Measurements from ENCODE around the gene RCN2. TPM values are rescaled to one million over a fixed set of nuclear protein-coding genes. Genes with fewer than 3 reads are reported as not detected.

RCN2 gene
- total and polyA plus RNA-seq, 2 experiments from 2014 or later, result 96.7 to 178 TPM

GRCh38 chr15:76973906-76974305 is 42.4 kb downstream of the RCN2 start:
- TF ChIP-seq EZH2phosphoT487 (IDR thresholded peaks at IDR 0.05; ENCODE audit: insufficient read depth, low read depth) (no peak), EZH2 (IDR thresholded peaks at IDR 0.05; ENCODE audit: insufficient read depth, poor library complexity, severe bottlenecking) (no peak)
- no peak for DNase-seq
- Histone ChIP-seq H2AFZ (no peak overlapping the region), H3K36me3 (ENCODE audit: low read depth) (no peaks in the 10 kb centered on the region), H3K4me1 (ENCODE audit: insufficient read depth) (peaks cover 10% of the 10 kb centered on the region; the same call in 1 of the 2 replicates), H3K27me3 (replicated peaks; ENCODE audit: insufficient read depth) (0 out of 2 replicates have a peak, but pooled peaks cover 3% of the 10 kb centered on the region), H3K4me3 (no peak overlapping the region), H3K9me2 (ENCODE audit: insufficient read depth) (no peaks in the 10 kb centered on the region), H3K4me2 (ENCODE audit: unreplicated experiment) (no peak overlapping the region), H3K27ac (no peak overlapping the region), H3F3A (ENCODE audit: insufficient read depth) (no peaks in the 10 kb centered on the region), H4K20me1 (ENCODE audit: insufficient read depth) (no peaks in the 10 kb centered on the region), H3K9me3 (ENCODE audit: low read depth) (no peaks in the 10 kb centered on the region), H3K79me2 (ENCODE audit: insufficient read depth) (no peaks in the 10 kb centered on the region), H3K9ac (no peak overlapping the region)
- in situ Hi-C loops (cut with MboI), result no loop called here
- 72 to 84% methylated on average over 2 of the region's 2 CpGs for WGBS, 2 experiments (ENCODE audit: low coverage in 1 of 2, low lambda C conversion rate in 2 of 2, missing lambda C conversion rate in 2 of 2)

GRCh38 chr15:76974456-76975036 is 43.0 kb downstream of the RCN2 start:
- Histone ChIP-seq H3K4me2 (ENCODE audit: unreplicated experiment) (no peak overlapping the region), H4K20me1 (ENCODE audit: insufficient read depth) (no peaks in the 10 kb centered on the region), H3K36me3 (ENCODE audit: low read depth) (no peaks in the 10 kb centered on the region), H3K9ac (no peak overlapping the region), H3K27me3 (replicated peaks; ENCODE audit: insufficient read depth) (0 out of 2 replicates have a peak, but pooled peaks cover 3% of the 10 kb centered on the region), H3K79me2 (ENCODE audit: insufficient read depth) (no peaks in the 10 kb centered on the region), H3K4me3 (no peak overlapping the region), H3K4me1 (ENCODE audit: insufficient read depth) (peaks cover 10% of the 10 kb centered on the region; the same call in 1 of the 2 replicates), H2AFZ (no peak overlapping the region), H3K9me2 (ENCODE audit: insufficient read depth) (no peaks in the 10 kb centered on the region), H3F3A (ENCODE audit: insufficient read depth) (no peaks in the 10 kb centered on the region), H3K9me3 (ENCODE audit: low read depth) (no peaks in the 10 kb centered on the region), H3K27ac (no peak overlapping the region)
- no peak for TF ChIP-seq EZH2phosphoT487 (IDR thresholded peaks at IDR 0.05; ENCODE audit: insufficient read depth, low read depth)
- no peak for TF ChIP-seq EZH2 (IDR thresholded peaks at IDR 0.05; ENCODE audit: insufficient read depth, poor library complexity, severe bottlenecking)
- in situ Hi-C loops (cut with MboI), result no loop called here
- no peak for DNase-seq
- WGBS, 2 experiments (ENCODE audit: low coverage in 1 of 2, low lambda C conversion rate in 2 of 2, missing lambda C conversion rate in 2 of 2), result 47 to 48% methylated on average over 3 to 4 of the region's 4 CpGs

GRCh38 chr15:76976141-76976540 is 44.6 kb downstream of the RCN2 start:
- TF ChIP-seq EZH2phosphoT487 (IDR thresholded peaks at IDR 0.05; ENCODE audit: insufficient read depth, low read depth), result no peak
- no peak for TF ChIP-seq EZH2 (IDR thresholded peaks at IDR 0.05; ENCODE audit: insufficient read depth, poor library complexity, severe bottlenecking)
- H3K4me2 ChIP-seq (ENCODE audit: unreplicated experiment), result no peak overlapping the region
- no peak overlapping the region for H3K4me3 ChIP-seq
- no peak overlapping the region for H3K27ac ChIP-seq
- 82 to 100% methylated on average over 1 of the region's 1 CpG for WGBS, 2 experiments (ENCODE audit: low coverage in 1 of 2, low lambda C conversion rate in 2 of 2, missing lambda C conversion rate in 2 of 2)
- no peak overlapping the region for H3K9ac ChIP-seq
- no peaks in the 10 kb centered on the region for H4K20me1 ChIP-seq (ENCODE audit: insufficient read depth)
- H2AFZ ChIP-seq, result no peak overlapping the region
- peaks cover 10% of the 10 kb centered on the region; the same call in 1 of the 2 replicates for H3K4me1 ChIP-seq (ENCODE audit: insufficient read depth)
- in situ Hi-C loops (cut with MboI), result no loop called here
- H3K36me3 ChIP-seq (ENCODE audit: low read depth), result no peaks in the 10 kb centered on the region
- DNase-seq, result no peak
- H3F3A ChIP-seq (ENCODE audit: insufficient read depth), result no peaks in the 10 kb centered on the region
- H3K9me3 ChIP-seq (ENCODE audit: low read depth), result no peaks in the 10 kb centered on the region
- 0 out of 2 replicates have a peak, but pooled peaks cover 3% of the 10 kb centered on the region for H3K27me3 ChIP-seq (replicated peaks; ENCODE audit: insufficient read depth)
- no peaks in the 10 kb centered on the region for H3K9me2 ChIP-seq (ENCODE audit: insufficient read depth)
- no peaks in the 10 kb centered on the region for H3K79me2 ChIP-seq (ENCODE audit: insufficient read depth)

DNA sequence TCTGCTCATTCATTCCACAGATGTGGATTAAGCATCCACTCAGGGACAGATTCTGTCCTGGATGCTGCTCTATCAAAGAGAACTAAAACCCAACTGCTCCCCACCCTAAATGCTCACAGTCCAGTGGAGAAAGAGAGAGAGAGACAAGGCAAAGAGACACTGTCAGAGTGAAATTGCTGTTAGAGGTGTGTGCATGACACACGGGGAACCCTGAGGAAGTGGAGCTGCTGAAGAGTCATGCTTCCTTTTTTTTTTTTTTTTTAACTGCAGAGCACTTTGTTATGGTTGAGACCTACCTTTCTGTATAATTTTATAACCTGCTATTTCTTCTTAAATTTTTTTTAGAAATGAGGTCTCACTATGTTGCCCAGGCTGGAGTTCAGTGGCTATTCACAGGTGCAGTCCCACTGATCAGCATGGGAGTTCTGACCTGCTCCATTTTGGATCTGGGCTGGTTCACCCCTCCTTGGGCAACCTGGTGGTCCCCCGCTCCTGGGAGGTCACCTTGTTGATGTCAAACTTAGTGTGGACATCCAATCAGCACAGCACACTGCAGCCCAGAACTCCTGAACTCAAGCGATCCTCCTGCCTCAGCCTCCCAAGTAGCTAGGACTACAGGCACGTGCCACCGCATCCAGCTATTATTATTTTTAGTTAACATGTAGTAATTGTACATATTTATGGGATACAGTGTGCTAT is 45.2 kb downstream of the RCN2 start:
- Histone ChIP-seq H3F3A (ENCODE audit: insufficient read depth) (no peaks in the 10 kb centered on the region), H2AFZ (no peak overlapping the region), H3K4me3 (no peak overlapping the region), H3K9ac (no peak overlapping the region), H3K9me2 (ENCODE audit: insufficient read depth) (no peaks in the 10 kb centered on the region), H3K27me3 (replicated peaks; ENCODE audit: insufficient read depth) (0 out of 2 replicates have a peak, but pooled peaks cover 3% of the 10 kb centered on the region), H3K27ac (no peak overlapping the region), H3K9me3 (ENCODE audit: low read depth) (no peaks in the 10 kb centered on the region), H3K36me3 (ENCODE audit: low read depth) (no peaks in the 10 kb centered on the region), H3K4me2 (ENCODE audit: unreplicated experiment) (no peak overlapping the region), H4K20me1 (ENCODE audit: insufficient read depth) (no peaks in the 10 kb centered on the region), H3K79me2 (ENCODE audit: insufficient read depth) (no peaks in the 10 kb centered on the region), H3K4me1 (ENCODE audit: insufficient read depth) (peaks cover 10% of the 10 kb centered on the region; the same call in 1 of the 2 replicates)
- TF ChIP-seq EZH2 (IDR thresholded peaks at IDR 0.05; ENCODE audit: insufficient read depth, poor library complexity, severe bottlenecking) (no peak), EZH2phosphoT487 (IDR thresholded peaks at IDR 0.05; ENCODE audit: insufficient read depth, low read depth) (no peak)
- DNase-seq, result no peak
- 77 to 80% methylated on average over 5 of the region's 5 CpGs for WGBS, 2 experiments (ENCODE audit: low coverage in 1 of 2, low lambda C conversion rate in 2 of 2, missing lambda C conversion rate in 2 of 2)
- in situ Hi-C loops (cut with MboI), result no loop called here
